Measurements from ENCODE around the gene SPINK1.
"Not testable (repeated sequence)": the region's sequence is repeated elsewhere in the genome, so short reads cannot be mapped to it uniquely, and the experiment has no call there.

Gene SPINK1

DNA sequence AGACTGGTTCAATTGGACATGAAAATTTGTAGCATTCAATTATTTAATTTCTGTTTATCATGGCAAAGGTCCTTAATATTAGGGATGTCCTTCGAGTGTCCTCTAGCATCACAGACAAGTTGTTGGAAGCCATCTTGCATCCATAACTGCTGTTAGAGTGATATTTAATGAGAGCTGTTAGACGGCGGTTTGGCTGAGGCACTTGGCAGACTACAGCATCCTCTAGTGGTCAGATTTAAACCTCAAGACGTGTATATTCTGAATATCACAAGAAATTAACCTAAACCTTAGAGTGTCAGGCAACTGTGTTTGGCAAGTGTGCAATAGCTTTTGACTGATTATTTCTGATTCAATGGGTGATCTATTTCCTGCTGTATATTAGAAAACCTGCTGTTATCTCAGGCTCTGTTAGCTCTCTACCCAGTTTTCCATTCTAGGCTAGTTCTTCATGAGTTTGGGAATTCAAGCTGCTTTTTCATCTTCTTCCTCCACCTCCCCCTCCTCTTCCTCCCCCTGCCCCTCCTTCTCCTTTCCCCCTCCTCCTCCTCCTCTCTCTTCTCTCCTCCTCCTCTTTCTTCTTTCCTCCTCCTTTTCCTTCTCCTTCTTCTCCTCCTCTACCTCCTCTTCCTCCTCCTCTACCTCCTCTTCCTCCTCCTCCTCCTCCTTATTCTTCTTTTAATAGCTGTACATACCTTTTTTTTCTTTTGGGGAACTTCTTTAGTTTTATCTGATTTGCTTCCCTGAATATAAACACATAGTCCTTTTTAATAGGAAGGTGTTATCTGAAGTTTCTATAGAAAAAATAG, 8.6 kb downstream of the SPINK1 start:
- TF ChIP-seq, protein P1, sequence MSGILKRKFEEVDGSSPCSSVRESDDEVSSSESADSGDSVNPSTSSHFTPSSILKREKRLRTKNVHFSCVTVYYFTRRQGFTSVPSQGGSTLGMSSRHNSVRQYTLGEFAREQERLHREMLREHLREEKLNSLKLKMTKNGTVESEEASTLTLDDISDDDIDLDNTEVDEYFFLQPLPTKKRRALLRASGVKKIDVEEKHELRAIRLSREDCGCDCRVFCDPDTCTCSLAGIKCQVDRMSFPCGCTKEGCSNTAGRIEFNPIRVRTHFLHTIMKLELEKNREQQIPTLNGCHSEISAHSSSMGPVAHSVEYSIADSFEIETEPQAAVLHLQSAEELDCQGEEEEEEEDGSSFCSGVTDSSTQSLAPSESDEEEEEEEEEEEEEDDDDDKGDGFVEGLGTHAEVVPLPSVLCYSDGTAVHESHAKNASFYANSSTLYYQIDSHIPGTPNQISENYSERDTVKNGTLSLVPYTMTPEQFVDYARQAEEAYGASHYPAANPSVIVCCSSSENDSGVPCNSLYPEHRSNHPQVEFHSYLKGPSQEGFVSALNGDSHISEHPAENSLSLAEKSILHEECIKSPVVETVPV (CRISPR knock-in tag; IDR thresholded peaks at IDR 0.05), result no peak
- TF ChIP-seq PPARA (CRISPR knock-in tag; IDR thresholded peaks at IDR 0.05; ENCODE audit: borderline replicate concordance), result no peak
- TF ChIP-seq GLIS3 (CRISPR knock-in tag; IDR thresholded peaks at IDR 0.05), result no peak
- no peak for TF ChIP-seq ESRRG (CRISPR knock-in tag; IDR thresholded peaks at IDR 0.05)
- TF ChIP-seq, protein P2, sequence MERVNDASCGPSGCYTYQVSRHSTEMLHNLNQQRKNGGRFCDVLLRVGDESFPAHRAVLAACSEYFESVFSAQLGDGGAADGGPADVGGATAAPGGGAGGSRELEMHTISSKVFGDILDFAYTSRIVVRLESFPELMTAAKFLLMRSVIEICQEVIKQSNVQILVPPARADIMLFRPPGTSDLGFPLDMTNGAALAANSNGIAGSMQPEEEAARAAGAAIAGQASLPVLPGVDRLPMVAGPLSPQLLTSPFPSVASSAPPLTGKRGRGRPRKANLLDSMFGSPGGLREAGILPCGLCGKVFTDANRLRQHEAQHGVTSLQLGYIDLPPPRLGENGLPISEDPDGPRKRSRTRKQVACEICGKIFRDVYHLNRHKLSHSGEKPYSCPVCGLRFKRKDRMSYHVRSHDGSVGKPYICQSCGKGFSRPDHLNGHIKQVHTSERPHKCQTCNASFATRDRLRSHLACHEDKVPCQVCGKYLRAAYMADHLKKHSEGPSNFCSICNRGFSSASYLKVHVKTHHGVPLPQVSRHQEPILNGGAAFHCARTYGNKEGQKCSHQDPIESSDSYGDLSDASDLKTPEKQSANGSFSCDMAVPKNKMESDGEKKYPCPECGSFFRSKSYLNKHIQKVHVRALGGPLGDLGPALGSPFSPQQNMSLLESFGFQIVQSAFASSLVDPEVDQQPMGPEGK (CRISPR knock-in tag; IDR thresholded peaks at IDR 0.05; ENCODE audit: borderline replicate concordance), result no peak
- TF ChIP-seq, protein P3, sequence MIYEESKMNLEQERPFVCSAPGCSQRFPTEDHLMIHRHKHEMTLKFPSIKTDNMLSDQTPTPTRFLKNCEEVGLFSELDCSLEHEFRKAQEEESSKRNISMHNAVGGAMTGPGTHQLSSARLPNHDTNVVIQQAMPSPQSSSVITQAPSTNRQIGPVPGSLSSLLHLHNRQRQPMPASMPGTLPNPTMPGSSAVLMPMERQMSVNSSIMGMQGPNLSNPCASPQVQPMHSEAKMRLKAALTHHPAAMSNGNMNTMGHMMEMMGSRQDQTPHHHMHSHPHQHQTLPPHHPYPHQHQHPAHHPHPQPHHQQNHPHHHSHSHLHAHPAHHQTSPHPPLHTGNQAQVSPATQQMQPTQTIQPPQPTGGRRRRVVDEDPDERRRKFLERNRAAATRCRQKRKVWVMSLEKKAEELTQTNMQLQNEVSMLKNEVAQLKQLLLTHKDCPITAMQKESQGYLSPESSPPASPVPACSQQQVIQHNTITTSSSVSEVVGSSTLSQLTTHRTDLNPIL (CRISPR knock-in tag; IDR thresholded peaks at IDR 0.05; ENCODE audit: low read depth), result no peak
- no peak for TF ChIP-seq ZFP3 (CRISPR knock-in tag; IDR thresholded peaks at IDR 0.05)
- no peak for TF ChIP-seq RARB (CRISPR knock-in tag; IDR thresholded peaks at IDR 0.05)
- no peak for TF ChIP-seq ARNTL (CRISPR knock-in tag; IDR thresholded peaks at IDR 0.05; ENCODE audit: borderline replicate concordance, low read depth)
- TF ChIP-seq ZFP30 (CRISPR knock-in tag; IDR thresholded peaks at IDR 0.05), result no peak
- peak; percentile 99 for ATAC-seq

DNA sequence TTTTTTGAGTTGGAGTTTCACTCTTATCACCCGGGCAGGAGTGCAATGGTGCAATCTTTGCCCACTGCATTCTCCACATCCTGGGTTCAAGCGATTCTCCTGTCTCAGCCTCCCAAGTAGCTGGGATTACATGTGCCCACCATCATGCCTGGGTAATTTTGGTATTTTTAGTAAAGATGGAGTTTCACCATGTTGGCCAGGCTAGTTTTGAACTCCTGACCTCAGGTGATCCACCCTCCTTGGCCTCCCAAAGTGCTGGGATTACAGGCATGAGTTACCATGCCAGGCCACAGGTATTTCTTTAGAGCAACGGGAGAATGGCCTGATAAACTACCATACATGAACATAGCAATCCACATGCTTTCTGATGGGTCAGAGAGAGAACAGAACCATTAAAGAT, 9.2 kb downstream of the SPINK1 start:
- not testable (repeated sequence) for ATAC-seq

DNA sequence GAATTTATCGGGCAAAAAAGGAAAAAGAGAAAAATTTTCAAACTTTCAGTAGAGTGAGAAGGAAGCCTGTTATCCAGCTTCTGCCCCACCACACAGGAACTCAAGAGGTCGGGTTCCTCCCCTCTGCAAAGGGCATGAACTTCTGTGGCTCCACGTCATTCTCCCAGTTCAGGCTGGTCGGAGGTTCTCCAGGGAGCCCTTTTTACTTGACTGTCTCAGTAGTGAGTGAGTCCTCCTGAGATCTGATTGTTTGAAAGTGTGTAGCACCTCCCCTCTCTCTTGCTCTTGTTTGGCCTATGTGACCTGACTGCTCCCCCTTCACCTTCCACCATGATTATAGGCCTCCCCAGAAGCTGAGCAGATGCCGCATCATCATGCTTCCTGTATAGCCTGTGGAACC, 9.7 kb downstream of the SPINK1 start:
- TF ChIP-seq ZNF8 (CRISPR knock-in tag; IDR thresholded peaks at IDR 0.05) (no peak), TOX (CRISPR knock-in tag; IDR thresholded peaks at IDR 0.05; ENCODE audit: borderline replicate concordance) (no peak), ZFP30 (CRISPR knock-in tag; IDR thresholded peaks at IDR 0.05) (no peak), RARB (CRISPR knock-in tag; IDR thresholded peaks at IDR 0.05) (no peak), PPARA (CRISPR knock-in tag; IDR thresholded peaks at IDR 0.05; ENCODE audit: borderline replicate concordance) (no peak), TCF4 (CRISPR knock-in tag; IDR thresholded peaks at IDR 0.05; ENCODE audit: borderline replicate concordance) (no peak), ISL1 (CRISPR knock-in tag; IDR thresholded peaks at IDR 0.05) (no peak), ESRRG (CRISPR knock-in tag; IDR thresholded peaks at IDR 0.05) (no peak), ZNF565 (CRISPR knock-in tag; conservative IDR thresholded peaks at IDR 0.05; ENCODE audit: low read depth) (no peak), CSDC2 (CRISPR knock-in tag; IDR thresholded peaks at IDR 0.05) (no peak), ZNF70 (CRISPR knock-in tag; IDR thresholded peaks at IDR 0.05) (no peak), ARNTL (CRISPR knock-in tag; IDR thresholded peaks at IDR 0.05; ENCODE audit: borderline replicate concordance, low read depth) (no peak), OSR1 (CRISPR knock-in tag; IDR thresholded peaks at IDR 0.05) (no peak), ZFP3 (CRISPR knock-in tag; IDR thresholded peaks at IDR 0.05) (no peak), GLIS3 (CRISPR knock-in tag; IDR thresholded peaks at IDR 0.05) (no peak), BACH2 (CRISPR knock-in tag; IDR thresholded peaks at IDR 0.05; ENCODE audit: borderline replicate concordance) (no peak)
- TF ChIP-seq, protein P2 (CRISPR knock-in tag; IDR thresholded peaks at IDR 0.05; ENCODE audit: borderline replicate concordance), result no peak
- TF ChIP-seq, protein P4, sequence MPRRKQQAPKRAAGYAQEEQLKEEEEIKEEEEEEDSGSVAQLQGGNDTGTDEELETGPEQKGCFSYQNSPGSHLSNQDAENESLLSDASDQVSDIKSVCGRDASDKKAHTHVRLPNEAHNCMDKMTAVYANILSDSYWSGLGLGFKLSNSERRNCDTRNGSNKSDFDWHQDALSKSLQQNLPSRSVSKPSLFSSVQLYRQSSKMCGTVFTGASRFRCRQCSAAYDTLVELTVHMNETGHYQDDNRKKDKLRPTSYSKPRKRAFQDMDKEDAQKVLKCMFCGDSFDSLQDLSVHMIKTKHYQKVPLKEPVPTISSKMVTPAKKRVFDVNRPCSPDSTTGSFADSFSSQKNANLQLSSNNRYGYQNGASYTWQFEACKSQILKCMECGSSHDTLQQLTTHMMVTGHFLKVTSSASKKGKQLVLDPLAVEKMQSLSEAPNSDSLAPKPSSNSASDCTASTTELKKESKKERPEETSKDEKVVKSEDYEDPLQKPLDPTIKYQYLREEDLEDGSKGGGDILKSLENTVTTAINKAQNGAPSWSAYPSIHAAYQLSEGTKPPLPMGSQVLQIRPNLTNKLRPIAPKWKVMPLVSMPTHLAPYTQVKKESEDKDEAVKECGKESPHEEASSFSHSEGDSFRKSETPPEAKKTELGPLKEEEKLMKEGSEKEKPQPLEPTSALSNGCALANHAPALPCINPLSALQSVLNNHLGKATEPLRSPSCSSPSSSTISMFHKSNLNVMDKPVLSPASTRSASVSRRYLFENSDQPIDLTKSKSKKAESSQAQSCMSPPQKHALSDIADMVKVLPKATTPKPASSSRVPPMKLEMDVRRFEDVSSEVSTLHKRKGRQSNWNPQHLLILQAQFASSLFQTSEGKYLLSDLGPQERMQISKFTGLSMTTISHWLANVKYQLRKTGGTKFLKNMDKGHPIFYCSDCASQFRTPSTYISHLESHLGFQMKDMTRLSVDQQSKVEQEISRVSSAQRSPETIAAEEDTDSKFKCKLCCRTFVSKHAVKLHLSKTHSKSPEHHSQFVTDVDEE (CRISPR knock-in tag; IDR thresholded peaks at IDR 0.05), result no peak
- TF ChIP-seq, protein P3 (CRISPR knock-in tag; IDR thresholded peaks at IDR 0.05; ENCODE audit: low read depth), result no peak
- TF ChIP-seq, protein P5, sequence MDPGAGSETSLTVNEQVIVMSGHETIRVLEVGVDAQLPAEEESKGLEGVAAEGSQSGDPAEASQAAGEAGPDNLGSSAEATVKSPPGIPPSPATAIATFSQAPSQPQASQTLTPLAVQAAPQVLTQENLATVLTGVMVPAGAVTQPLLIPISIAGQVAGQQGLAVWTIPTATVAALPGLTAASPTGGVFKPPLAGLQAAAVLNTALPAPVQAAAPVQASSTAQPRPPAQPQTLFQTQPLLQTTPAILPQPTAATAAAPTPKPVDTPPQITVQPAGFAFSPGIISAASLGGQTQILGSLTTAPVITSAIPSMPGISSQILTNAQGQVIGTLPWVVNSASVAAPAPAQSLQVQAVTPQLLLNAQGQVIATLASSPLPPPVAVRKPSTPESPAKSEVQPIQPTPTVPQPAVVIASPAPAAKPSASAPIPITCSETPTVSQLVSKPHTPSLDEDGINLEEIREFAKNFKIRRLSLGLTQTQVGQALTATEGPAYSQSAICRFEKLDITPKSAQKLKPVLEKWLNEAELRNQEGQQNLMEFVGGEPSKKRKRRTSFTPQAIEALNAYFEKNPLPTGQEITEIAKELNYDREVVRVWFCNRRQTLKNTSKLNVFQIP (CRISPR knock-in tag; IDR thresholded peaks at IDR 0.05; ENCODE audit: borderline replicate concordance, low read depth), result no peak
- ATAC-seq, result no peak

Data from SK-N-SH treated with all-trans-retinoic acid at 6 μM for 48 hours (cell line).